Osteocyte (in vitro differentiated cells): ENCODE data around the gene CCDC187. TPM values are rescaled to one million over a fixed set of nuclear protein-coding genes. Genes with fewer than 3 reads are reported as not detected.
"Not testable (repeated sequence)": the region's sequence is repeated elsewhere in the genome, so short reads cannot be mapped to it uniquely, and the experiment has no call there.

Experiments used
- DNase-seq: peaks from one replicate; pipeline ENCODE4 v3.0.0; 2021; ENCODE audit warnings: mixed read lengths; ENCODE audit not compliant: unreplicated experiment; ENCODE audit errors: extremely low spot score
- H3K27ac Mint-ChIP-seq: one replicate; pipeline ENCODE4 v1.8.0; 2021; ENCODE audit warnings: mild to moderate bottlenecking, mixed read lengths; ENCODE audit not compliant: unreplicated experiment
- H3K27me3 Mint-ChIP-seq: one replicate; pipeline ENCODE4 v1.8.0; 2021; ENCODE audit warnings: mixed read lengths; ENCODE audit not compliant: unreplicated experiment
- H3K36me3 Mint-ChIP-seq: one replicate; pipeline ENCODE4 v1.8.0; 2021; ENCODE audit warnings: mixed read lengths; ENCODE audit not compliant: unreplicated experiment
- H3K4me1 Mint-ChIP-seq: one replicate; pipeline ENCODE4 v1.8.0; 2021; ENCODE audit warnings: mixed read lengths; ENCODE audit not compliant: unreplicated experiment
- H3K4me3 Mint-ChIP-seq: one replicate; pipeline ENCODE4 v1.8.0; 2021; ENCODE audit warnings: mild to moderate bottlenecking, moderate library complexity, mixed read lengths; ENCODE audit not compliant: unreplicated experiment
- H3K9me3 Mint-ChIP-seq: one replicate; pipeline ENCODE4 v1.8.0; 2021; ENCODE audit warnings: mixed read lengths; ENCODE audit not compliant: unreplicated experiment
- CTCF ChIP-seq: fragments of 200-600 bp; sonication (generic); IDR thresholded peaks from 2 replicates; pipeline ENCODE4 v1.5.0; 2021; ENCODE audit warnings: antibody characterized with exemption, mild to moderate bottlenecking, moderate library complexity
- total RNA-seq: library from RNA; stranded (reverse); gene quantifications from 2 replicates; pipeline ENCODE4 v1.2.1, GENCODE V29; 2021

Gene CCDC187
- total RNA-seq, 1 donor from 2014 or later = not detected

- Mint-ChIP-seq H3K4me1 (peaks cover 12% of the 10 kb centered on the region), H3K36me3 (peaks cover 2% of the 10 kb centered on the region), H3K27me3 (no peaks in the 10 kb centered on the region), H3K27ac (no peak overlapping the region), H3K9me3 (no peaks in the 10 kb centered on the region), H3K4me3 (no peak overlapping the region)
- TF ChIP-seq CTCF = no peak
- no peak for DNase-seq
Observed at GRCh38 chr9:136239135-136239982, 64.5 kb downstream of the CCDC187 start.

GRCh38 chr9:136238342-136238732 lies 65.6 kb downstream of the CCDC187 start:
- Mint-ChIP-seq H3K27me3 (no peaks in the 10 kb centered on the region), H3K9me3 (no peaks in the 10 kb centered on the region), H3K4me3 (no peak overlapping the region), H3K4me1 (peaks cover 3% of the 10 kb centered on the region), H3K27ac (no peak overlapping the region), H3K36me3 (peaks cover 2% of the 10 kb centered on the region)
- TF ChIP-seq CTCF = no peak
- DNase-seq = no peak

GRCh38 chr9:136237486-136238341 lies 66.2 kb downstream of the CCDC187 start:
- no peak overlapping the region for H3K4me3 Mint-ChIP-seq
- peaks cover 2% of the 10 kb centered on the region for H3K36me3 Mint-ChIP-seq
- no peak overlapping the region for H3K27ac Mint-ChIP-seq
- no peak for DNase-seq
- no peak for TF ChIP-seq CTCF
- H3K9me3 Mint-ChIP-seq = no peaks in the 10 kb centered on the region
- H3K27me3 Mint-ChIP-seq = no peaks in the 10 kb centered on the region
- no peaks in the 10 kb centered on the region for H3K4me1 Mint-ChIP-seq

- not testable (repeated sequence) for H3K9me3 Mint-ChIP-seq, H3K27ac Mint-ChIP-seq
Observed at GRCh38 chr9:136236471-136237410, 67.2 kb downstream of the CCDC187 start.

GRCh38 chr9:136235709-136236455 lies 68.0 kb downstream of the CCDC187 start:
- no peaks in the 10 kb centered on the region for H3K27me3 Mint-ChIP-seq

More at GRCh38 chr9:136236471-136237410, 67.2 kb downstream of the CCDC187 start:
- not testable (repeated sequence) for H3K36me3 Mint-ChIP-seq, H3K27me3 Mint-ChIP-seq, DNase-seq, H3K4me1 Mint-ChIP-seq, H3K4me3 Mint-ChIP-seq

More at GRCh38 chr9:136235709-136236455, 68.0 kb downstream of the CCDC187 start:
- Mint-ChIP-seq H3K4me1 (no peaks in the 10 kb centered on the region), H3K27ac (no peak overlapping the region), H3K4me3 (no peak overlapping the region), H3K9me3 (no peaks in the 10 kb centered on the region), H3K36me3 (peaks cover 2% of the 10 kb centered on the region)
- TF ChIP-seq CTCF = no peak
- no peak for DNase-seq
